ENCODE data around the gene WDR33.

Gene WDR33

GRCh38 chr2:127674241-127675209, 136.4 kb downstream of the WDR33 start:
- peak overlapping the region; percentile 61 for H3K4me3 Mint-ChIP-seq
- H3K36me3 Mint-ChIP-seq (ENCODE audit: low read depth) = no peaks in the 10 kb centered on the region
- no peaks in the 10 kb centered on the region for H3K9me3 Mint-ChIP-seq
- peaks cover 79% of the 10 kb centered on the region for H3K27me3 Mint-ChIP-seq
- peaks cover 10% of the 10 kb centered on the region for H3K4me1 Mint-ChIP-seq (ENCODE audit: low read depth)
- no peak overlapping the region for H3K27ac Mint-ChIP-seq
- peak; percentile 42 for DNase-seq

GRCh38 chr2:127673291-127674069, 137.5 kb downstream of the WDR33 start:
- Mint-ChIP-seq H3K4me1 (ENCODE audit: low read depth) (peaks cover 10% of the 10 kb centered on the region), H3K36me3 (ENCODE audit: low read depth) (no peaks in the 10 kb centered on the region), H3K4me3 (peak overlapping the region; percentile 61), H3K9me3 (no peaks in the 10 kb centered on the region), H3K27ac (no peak overlapping the region), H3K27me3 (peaks cover 82% of the 10 kb centered on the region)
- DNase-seq = no peak

- DNase-seq = no peak
- Mint-ChIP-seq H3K4me1 (ENCODE audit: low read depth) (peaks cover 10% of the 10 kb centered on the region), H3K36me3 (ENCODE audit: low read depth) (no peaks in the 10 kb centered on the region), H3K4me3 (no peak overlapping the region), H3K27me3 (peaks cover 74% of the 10 kb centered on the region), H3K27ac (no peak overlapping the region), H3K9me3 (no peaks in the 10 kb centered on the region)
Measured at GRCh38 chr2:127672341-127673224, 138.4 kb downstream of the WDR33 start.

- Mint-ChIP-seq H3K9me3 (no peaks in the 10 kb centered on the region), H3K27me3 (peaks cover 72% of the 10 kb centered on the region), H3K4me3 (no peak overlapping the region), H3K4me1 (ENCODE audit: low read depth) (peaks cover 10% of the 10 kb centered on the region), H3K27ac (no peak overlapping the region), H3K36me3 (ENCODE audit: low read depth) (no peaks in the 10 kb centered on the region)
- no peak for DNase-seq
Measured at GRCh38 chr2:127671557-127672302, 139.2 kb downstream of the WDR33 start.

GRCh38 chr2:127670957-127671290, 140.0 kb downstream of the WDR33 start:
- Mint-ChIP-seq H3K27me3 (peaks cover 73% of the 10 kb centered on the region), H3K9me3 (no peaks in the 10 kb centered on the region), H3K4me1 (ENCODE audit: low read depth) (peaks cover 8% of the 10 kb centered on the region), H3K27ac (no peak overlapping the region), H3K36me3 (ENCODE audit: low read depth) (no peaks in the 10 kb centered on the region), H3K4me3 (no peak overlapping the region)
- no peak for DNase-seq

- Mint-ChIP-seq H3K9me3 (no peaks in the 10 kb centered on the region), H3K27me3 (peaks cover 75% of the 10 kb centered on the region)
Measured at GRCh38 chr2:127670055-127670956, 140.7 kb downstream of the WDR33 start.

GRCh38 chr2:127669056-127669455, 141.9 kb downstream of the WDR33 start:
- H3K27me3 Mint-ChIP-seq = peaks cover 79% of the 10 kb centered on the region
- no peak for DNase-seq
- no peaks in the 10 kb centered on the region for H3K4me1 Mint-ChIP-seq (ENCODE audit: low read depth)
- H3K27ac Mint-ChIP-seq = no peak overlapping the region
- H3K9me3 Mint-ChIP-seq = no peaks in the 10 kb centered on the region
- no peak overlapping the region for H3K4me3 Mint-ChIP-seq
- no peaks in the 10 kb centered on the region for H3K36me3 Mint-ChIP-seq (ENCODE audit: low read depth)

More at GRCh38 chr2:127670055-127670956, 140.7 kb downstream of the WDR33 start:
- no peak overlapping the region for H3K4me3 Mint-ChIP-seq
- no peak for DNase-seq
- H3K36me3 Mint-ChIP-seq (ENCODE audit: low read depth) = no peaks in the 10 kb centered on the region
- no peak overlapping the region for H3K27ac Mint-ChIP-seq
- H3K4me1 Mint-ChIP-seq (ENCODE audit: low read depth) = peaks cover 5% of the 10 kb centered on the region

- Mint-ChIP-seq H3K27me3 (peaks cover 77% of the 10 kb centered on the region), H3K4me1 (ENCODE audit: low read depth) (peaks cover 3% of the 10 kb centered on the region), H3K4me3 (no peak overlapping the region)
Measured at GRCh38 chr2:127665267-127665893, 145.6 kb downstream of the WDR33 start.

GRCh38 chr2:127664895-127665225, 146.1 kb downstream of the WDR33 start:
- Mint-ChIP-seq H3K27me3 (peaks cover 77% of the 10 kb centered on the region), H3K9me3 (no peaks in the 10 kb centered on the region), H3K4me3 (no peak overlapping the region), H3K27ac (no peak overlapping the region), H3K4me1 (ENCODE audit: low read depth) (peaks cover 3% of the 10 kb centered on the region), H3K36me3 (ENCODE audit: low read depth) (no peaks in the 10 kb centered on the region)
- peak; percentile 21 for DNase-seq

More at GRCh38 chr2:127665267-127665893, 145.6 kb downstream of the WDR33 start:
- no peak overlapping the region for H3K27ac Mint-ChIP-seq
- DNase-seq = no peak
- H3K9me3 Mint-ChIP-seq = no peaks in the 10 kb centered on the region
- no peaks in the 10 kb centered on the region for H3K36me3 Mint-ChIP-seq (ENCODE audit: low read depth)

GRCh38 chr2:127664065-127664894, 146.7 kb downstream of the WDR33 start:
- Mint-ChIP-seq H3K27me3 (peaks cover 75% of the 10 kb centered on the region), H3K9me3 (no peaks in the 10 kb centered on the region), H3K27ac (no peak overlapping the region), H3K36me3 (ENCODE audit: low read depth) (no peaks in the 10 kb centered on the region), H3K4me3 (no peak overlapping the region), H3K4me1 (ENCODE audit: low read depth) (peaks cover 3% of the 10 kb centered on the region)
- DNase-seq = peak; percentile 16

- H3K27ac Mint-ChIP-seq = no peak overlapping the region
- H3K36me3 Mint-ChIP-seq (ENCODE audit: low read depth) = no peaks in the 10 kb centered on the region
- H3K9me3 Mint-ChIP-seq = no peaks in the 10 kb centered on the region
- peak; percentile 17 for DNase-seq
- H3K4me1 Mint-ChIP-seq (ENCODE audit: low read depth) = peaks cover 3% of the 10 kb centered on the region
- H3K4me3 Mint-ChIP-seq = no peak overlapping the region
- peaks cover 74% of the 10 kb centered on the region for H3K27me3 Mint-ChIP-seq
Measured at GRCh38 chr2:127663566-127664064, 147.4 kb downstream of the WDR33 start.
